GM12891 (cell line): ENCODE results near the gene TMEM54.

Source experiments
- POLR2A ChIP-seq: IDR thresholded peaks from 2 replicates; pipeline ENCODE4 v1.6.1; 2011; ENCODE audit warnings: low read depth, low read length, control low read depth
- POLR2AphosphoS5 ChIP-seq: IDR thresholded peaks from 2 replicates; pipeline ENCODE4 v1.6.1; 2011; ENCODE audit warnings: low read depth, low read length, control low read depth
- SPI1 ChIP-seq: IDR thresholded peaks from 2 replicates; pipeline ENCODE4 v1.6.1; 2011; ENCODE audit warnings: low read depth, low read length, control low read depth

GRCh38 chr1:32897082-32898049, 3.8 kb downstream of the TMEM54 start:
- TF ChIP-seq POLR2A = no peak
- no peak for TF ChIP-seq SPI1
- TF ChIP-seq POLR2AphosphoS5 = no peak
